GM18507 (cell line): Measurements from ENCODE around the gene ACAD8.
"Not testable (repeated sequence)": the region's sequence is repeated elsewhere in the genome, so short reads cannot be mapped to it uniquely, and the experiment has no call there.

ENCODE experiments used
- DNase-seq: peaks from one replicate; pipeline ENCODE4 v3.0.0; 2011; ENCODE audit warnings: low read depth; ENCODE audit not compliant: insufficient read length; ENCODE audit errors: extremely low spot score
- FAIRE-seq: peaks from 2 replicates; lab custom pipeline; 2011; peaks lifted over from hg19 to GRCh38; lab: Jason Lieb, UNC

Gene ACAD8

GRCh38 chr11:134236834-134237556 lies 16.4 kb upstream of the ACAD8 start:
- no peak for FAIRE-seq
- no peak for DNase-seq

- no peak for DNase-seq
Measured at GRCh38 chr11:134237557-134237922, 15.8 kb upstream of the ACAD8 start.

DNA sequence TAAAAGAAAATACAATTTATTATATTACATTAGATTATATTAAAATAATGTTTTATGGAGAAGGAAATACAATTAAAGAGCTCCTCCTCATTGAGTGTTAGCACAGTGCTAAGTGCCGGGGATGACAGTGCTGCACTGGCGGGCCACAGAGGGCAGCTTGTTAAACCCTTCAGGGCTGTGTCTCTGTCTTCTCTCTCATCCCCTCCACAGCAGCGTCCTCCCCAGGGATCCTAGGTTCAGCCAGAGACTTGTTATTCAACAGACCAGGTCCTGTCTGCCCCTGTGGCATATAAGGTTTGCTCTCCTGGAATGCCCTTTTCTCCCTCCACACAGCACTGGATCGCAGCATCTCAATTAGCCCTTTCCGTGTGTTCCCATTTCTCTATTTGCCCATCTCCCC lies 14.4 kb upstream of the ACAD8 start:
- no peak for DNase-seq

More at GRCh38 chr11:134237557-134237922, 15.8 kb upstream of the ACAD8 start:
- FAIRE-seq = no peak

GRCh38 chr11:134240592-134240991 lies 12.8 kb upstream of the ACAD8 start:
- DNase-seq (no peak), FAIRE-seq (no peak)

More for the DNA sequence above, 14.4 kb upstream of the ACAD8 start:
- no peak for FAIRE-seq

- FAIRE-seq (no peak), DNase-seq (no peak)
Measured at GRCh38 chr11:134242376-134242775, 11.0 kb upstream of the ACAD8 start.

GRCh38 chr11:134243913-134244312 lies 9.5 kb upstream of the ACAD8 start:
- FAIRE-seq (no peak), DNase-seq (no peak)

GRCh38 chr11:134244593-134244992 lies 8.8 kb upstream of the ACAD8 start:
- DNase-seq = no peak
- FAIRE-seq = peak; percentile 75

GRCh38 chr11:134245434-134245833 lies 7.9 kb upstream of the ACAD8 start:
- DNase-seq (no peak), FAIRE-seq (no peak)

GRCh38 chr11:134246100-134246499 lies 7.3 kb upstream of the ACAD8 start:
- FAIRE-seq = no peak
- no peak for DNase-seq

DNA sequence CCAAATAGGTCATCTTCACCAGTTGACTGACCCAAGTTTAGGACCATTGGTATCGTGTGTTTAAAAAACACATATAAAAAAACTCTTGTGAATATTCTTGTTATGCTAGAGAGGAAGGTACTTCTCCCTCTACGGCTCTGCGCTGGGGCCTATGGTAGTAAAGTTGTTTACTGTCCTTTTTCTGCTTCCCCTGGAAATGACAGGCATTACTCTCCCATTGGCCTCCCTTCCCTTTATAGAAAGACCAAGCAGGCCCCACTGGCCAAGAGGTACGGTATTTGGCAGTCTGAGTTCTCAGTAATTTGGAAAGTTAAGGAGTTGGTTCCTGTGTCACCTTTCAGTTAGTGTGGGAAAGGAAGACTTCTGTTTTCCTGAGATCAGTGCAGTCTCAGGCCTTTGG lies 6.7 kb upstream of the ACAD8 start:
- no peak for DNase-seq
- no peak for FAIRE-seq

DNA sequence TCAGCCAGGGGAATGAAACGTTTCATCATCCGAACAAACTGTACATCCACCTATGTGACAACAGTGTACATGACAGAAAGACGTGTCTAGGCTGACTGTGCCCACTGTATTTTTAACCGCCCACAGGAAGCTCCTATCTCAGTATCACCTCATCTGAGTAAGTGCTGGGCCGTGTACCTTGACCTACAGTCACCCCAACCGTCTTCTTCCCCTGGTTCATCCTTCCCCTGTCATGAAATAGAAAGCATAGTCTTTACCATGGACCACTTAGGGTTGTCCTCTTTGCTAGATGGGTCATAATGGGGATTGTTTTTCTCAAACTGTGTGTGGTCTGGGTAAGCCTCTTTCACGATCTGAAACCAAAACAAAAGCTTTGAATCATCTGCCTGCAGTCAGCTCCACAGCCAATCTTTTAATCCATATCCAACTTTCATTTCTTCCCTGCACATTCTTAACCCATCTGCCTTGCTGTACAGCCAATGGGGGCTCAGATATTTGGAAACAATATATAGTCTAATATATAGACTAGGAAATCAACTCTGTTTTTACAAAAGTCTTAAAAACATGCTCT lies 4.4 kb upstream of the ACAD8 start:
- no peak for FAIRE-seq

DNA sequence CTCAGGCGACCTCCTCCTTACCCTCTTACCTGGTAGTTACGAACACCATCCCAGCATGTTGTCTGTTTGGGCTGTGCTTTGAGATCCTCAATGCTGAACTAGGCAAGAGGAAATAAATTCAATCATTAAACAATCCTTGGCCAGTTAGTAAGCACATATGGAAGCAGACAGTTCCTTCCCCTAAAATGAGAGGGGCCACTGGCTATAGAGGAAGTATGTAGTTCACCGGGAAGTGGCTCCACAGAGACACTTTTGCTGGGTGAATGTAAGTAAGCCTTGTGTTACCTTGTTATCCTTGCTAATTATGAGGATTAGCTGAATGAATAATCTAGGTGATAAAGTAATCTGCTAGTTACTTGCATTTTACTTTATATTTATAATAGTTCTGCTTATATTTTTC lies 3.1 kb upstream of the ACAD8 start:
- FAIRE-seq = no peak
- DNase-seq = no peak

More for the DNA sequence above, 4.4 kb upstream of the ACAD8 start:
- no peak for DNase-seq

DNA sequence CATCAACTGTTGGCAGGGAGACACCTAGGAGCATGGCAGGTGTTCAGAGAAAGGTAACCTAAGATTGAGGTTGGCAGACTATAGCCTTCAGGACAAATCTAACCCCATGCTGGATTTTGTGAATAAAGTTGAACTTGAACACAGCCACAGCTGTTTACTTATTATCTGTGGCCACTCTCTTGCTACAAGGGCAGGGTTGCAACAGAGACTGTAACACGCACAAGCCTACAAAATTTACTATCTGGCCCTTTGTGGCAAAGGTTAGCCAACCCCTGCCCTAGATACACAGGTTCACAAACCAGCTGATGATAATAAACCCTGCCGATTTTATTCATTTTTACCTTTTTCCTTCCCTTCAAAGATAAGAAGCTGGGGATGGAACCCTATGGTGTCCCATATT lies 2.7 kb upstream of the ACAD8 start:
- DNase-seq = no peak
- FAIRE-seq = no peak

DNA sequence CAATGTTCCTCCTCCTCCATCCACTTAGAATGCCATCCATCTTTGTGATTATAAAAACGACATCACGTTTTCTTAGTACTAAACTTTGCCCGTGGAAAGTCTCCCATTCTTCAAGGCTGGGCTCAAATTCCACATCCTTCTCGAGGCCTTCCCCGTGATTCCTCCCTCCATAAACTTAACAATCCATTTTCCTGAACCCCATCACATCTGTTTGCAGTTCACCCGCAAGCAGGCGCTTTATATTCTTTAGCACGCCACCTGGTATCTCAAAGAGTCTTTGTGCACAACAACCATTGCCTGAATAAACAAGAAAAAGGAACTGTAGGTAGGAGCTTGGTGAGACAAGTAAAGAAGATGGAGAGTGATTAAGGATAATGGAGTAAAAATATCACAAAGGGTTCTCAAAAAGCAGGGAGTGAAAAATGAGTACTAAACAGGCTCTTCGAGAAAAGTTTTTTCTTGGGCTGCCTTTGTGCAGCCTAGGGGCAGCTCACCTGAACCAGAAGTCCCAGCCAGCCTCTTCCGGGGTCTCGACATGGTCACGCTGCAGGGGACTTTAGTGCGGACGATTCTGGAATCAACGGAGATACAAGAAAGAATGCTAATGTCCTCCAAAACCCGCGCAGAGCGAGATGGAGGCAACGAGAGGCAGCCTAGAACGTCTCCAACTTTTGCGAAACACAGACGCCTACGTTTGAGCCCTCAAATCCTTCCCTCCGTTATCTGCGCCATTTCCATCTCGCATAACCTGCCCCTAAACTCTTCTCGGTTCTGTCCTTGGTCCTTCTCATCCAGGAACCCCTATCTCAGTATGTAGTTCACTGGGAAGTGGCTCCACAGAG lies 801 bp upstream of the ACAD8 start:
- FAIRE-seq (no peak), DNase-seq (no peak)

- no peak for FAIRE-seq
- no peak for DNase-seq
Measured at GRCh38 chr11:134254433-134255183, 1.2 kb downstream of the ACAD8 start.

GRCh38 chr11:134255184-134255561 lies 1.8 kb downstream of the ACAD8 start:
- DNase-seq, FAIRE-seq: not testable (repeated sequence)

GRCh38 chr11:134257101-134257500 lies 3.7 kb downstream of the ACAD8 start:
- FAIRE-seq (no peak), DNase-seq (no peak)

DNA sequence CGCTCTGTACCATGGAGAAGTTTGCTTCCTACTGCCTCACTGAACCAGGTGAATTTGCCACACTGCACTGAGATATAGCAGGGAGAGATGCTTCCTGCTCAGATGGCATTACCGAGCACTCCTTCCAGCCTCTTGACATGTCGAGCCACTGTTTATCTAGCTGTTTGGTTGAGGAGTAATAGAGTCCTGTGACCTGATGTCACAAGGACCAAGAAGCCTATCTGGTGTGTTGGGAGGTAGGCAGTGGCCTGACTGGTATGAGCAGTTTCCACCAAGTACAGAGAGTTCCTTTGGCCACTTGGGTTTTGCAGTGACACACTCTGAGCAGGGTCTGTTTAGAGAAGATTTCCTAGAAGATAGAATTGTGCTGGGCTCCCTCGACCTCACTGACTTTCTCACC lies 5.2 kb downstream of the ACAD8 start:
- DNase-seq = no peak
- FAIRE-seq = no peak

DNA sequence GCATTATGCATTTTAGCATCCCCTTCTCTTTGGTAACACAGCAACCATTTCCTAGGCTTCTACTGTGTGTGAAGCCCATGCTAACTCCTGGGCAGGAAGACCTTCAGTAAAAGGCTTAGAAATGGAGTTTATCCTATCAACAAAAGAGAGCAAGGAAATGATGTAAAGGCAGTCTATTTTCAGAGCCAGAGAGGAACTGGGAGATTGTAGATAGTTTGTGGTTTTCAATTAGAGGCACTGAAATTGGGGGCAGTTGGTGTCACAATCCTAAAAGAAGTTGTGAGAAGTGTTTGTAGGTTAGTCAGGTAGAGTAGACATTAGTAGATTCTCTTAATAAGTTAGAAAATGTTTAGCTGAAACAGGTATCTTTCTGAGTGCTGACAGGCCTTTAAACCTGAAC lies 7.1 kb downstream of the ACAD8 start:
- no peak for FAIRE-seq
- no peak for DNase-seq

- DNase-seq (no peak), FAIRE-seq (no peak)
Measured at GRCh38 chr11:134260983-134261382, 7.6 kb downstream of the ACAD8 start.
